GM21529 (cell line): ENCODE results near the gene KIF11.
"Not testable (repeated sequence)": the region's sequence is repeated elsewhere in the genome, so short reads cannot be mapped to it uniquely, and the experiment has no call there.

Experiments used
- ATAC-seq: cut with Tn5 transposase; IDR thresholded peaks from one replicate; pipeline ENCODE4 v1.9.1; 2021; ENCODE audit not compliant: unreplicated experiment

The KIF11 gene

DNA sequence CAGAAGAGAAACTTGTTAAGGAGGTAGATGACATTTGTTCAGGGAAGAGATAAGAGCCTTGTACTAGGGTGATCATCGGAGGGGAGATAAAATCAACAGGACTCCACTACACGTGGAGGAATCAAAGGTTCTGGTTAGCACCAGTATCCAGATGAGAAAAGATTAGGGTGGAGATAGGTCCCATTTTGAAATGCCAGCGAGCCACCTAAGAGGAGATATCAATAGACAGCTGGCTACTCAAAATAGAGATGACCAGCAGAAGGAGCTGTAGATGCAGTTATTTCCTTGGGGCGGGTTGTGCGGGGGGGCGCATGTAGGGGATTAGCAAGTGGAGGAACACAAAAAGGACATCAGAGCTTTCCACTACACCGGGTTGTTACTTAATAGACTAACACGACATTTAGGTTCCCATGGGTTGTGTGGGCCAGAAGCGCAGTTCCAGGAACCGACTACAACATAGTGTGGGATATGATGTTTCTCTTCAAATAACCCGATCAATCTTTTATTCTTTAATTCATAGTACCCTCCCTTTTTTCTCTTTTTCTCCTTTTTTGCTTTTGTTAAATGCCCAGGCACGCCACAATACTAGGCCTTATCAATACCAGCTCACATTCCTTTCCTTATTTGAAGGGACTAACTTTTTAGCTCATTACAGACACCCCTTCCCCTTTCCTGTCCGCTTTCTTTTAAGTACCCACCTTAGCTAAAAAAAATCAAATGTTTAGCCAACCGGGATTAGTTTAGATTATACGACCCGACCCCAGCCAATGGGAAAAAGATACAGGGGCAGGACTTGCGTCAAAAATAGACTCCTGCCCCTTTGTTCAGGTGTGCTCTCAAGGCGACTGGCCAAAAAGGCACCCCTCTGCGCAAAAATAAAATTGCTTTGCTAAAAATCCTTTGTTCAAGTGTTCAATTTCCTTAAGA is 2.0 kb upstream of the KIF11 start:
- ATAC-seq, result peak; percentile 11

DNA sequence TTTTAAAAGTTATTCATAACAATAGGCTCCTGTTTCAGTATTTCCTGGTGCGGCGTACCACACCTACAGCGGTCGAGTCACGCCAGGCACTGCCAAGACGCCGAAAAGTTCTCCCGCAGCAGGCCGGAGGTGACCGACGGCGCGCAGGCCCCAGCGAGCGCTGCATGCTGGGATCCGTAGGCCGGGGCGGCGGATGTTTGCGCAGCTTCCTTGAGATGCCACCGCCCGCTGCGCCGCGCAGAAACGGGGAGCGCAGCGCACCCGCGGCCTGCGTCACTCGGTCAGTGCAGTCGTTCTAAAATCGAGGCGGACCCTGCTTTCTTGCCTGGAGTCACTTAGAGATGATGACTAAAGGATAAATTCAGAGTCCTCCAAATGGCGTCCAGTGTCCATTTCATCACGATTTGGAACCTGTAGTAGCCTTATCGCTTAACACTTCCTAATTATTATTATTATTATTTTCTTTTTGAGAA is 1.3 kb upstream of the KIF11 start:
- ATAC-seq, result peak; percentile 69

DNA sequence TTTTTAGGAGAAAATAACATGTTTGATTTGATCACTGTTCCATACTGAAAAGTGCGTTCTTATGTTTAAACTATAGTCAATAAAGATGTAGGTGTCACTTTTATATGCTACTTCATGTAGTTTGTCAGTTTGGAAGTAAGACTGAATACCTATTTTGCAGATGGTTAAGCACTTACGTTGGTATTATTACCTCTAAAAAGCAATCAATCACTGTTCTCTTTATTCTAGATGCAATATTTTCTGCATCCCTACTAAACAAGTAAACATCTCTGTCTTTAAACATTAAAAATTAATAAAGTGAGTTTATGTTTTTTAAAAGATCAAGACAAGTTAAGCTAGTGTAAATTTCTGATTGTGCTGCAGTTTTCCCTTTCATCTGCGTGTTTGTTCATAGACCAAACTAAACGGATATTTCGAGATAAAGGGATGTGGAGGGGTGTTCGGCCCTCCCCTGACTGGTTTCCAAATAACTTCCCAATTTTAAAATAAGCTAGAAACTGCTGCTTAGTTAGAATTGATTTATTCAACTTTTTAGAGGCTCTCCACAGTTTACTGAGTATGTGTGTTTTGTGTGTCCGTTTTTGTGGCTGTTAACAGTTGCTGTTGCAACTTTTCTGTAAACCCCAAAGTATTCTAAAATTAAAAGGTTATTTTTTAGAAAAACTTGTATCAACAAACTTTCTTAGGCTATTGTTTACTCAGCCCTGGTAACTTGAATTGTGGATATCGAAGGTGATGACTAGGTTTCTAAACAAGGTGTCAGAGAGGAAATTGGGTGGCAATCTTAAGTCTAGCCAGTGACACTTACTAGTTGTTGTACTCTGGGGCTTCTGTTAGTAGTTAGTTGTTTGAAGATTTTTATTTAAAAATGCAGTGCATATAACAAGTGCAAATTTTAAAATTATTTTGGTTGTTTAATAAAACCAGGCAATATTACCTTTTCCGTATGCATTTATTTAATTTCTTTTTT is 974 bp downstream of the KIF11 start:
- no peak for ATAC-seq

DNA sequence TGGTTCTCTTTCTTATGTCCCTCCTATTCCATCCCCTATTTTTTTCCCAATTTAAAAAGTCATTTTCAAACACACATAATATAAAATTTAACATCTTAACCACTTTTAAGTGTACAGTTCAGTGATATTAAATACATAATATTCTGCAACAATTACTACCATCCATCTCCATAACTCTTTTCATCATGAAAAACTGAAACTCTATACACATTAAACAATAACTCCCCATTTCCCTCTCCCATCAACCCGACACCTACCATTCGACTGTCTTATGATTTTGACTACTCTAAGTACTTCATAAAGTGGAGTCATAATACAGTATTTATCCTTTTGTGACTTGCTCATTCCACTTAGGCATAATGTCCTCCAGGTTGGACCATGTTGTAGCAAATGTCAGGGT is 2.6 kb downstream of the KIF11 start:
- no peak for ATAC-seq

DNA sequence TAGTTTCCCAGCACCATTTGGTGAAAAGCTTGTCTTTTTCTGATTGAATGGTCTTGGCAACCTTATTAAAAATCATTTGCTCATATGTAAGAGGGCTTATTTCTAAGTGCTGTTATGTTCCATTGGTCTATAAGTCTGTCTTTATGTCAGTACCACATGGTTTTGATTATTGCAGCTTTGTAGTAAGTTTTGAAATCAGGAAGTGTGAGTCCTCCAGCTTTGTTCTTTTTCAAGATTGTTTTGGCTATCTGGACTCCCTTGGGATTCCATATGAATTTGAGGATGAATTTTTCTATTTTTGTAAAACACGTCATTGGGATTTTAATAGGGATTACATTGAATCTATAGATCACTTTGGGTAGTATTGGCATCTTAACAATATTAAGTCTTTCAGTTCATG is 5.4 kb downstream of the KIF11 start:
- no peak for ATAC-seq

DNA sequence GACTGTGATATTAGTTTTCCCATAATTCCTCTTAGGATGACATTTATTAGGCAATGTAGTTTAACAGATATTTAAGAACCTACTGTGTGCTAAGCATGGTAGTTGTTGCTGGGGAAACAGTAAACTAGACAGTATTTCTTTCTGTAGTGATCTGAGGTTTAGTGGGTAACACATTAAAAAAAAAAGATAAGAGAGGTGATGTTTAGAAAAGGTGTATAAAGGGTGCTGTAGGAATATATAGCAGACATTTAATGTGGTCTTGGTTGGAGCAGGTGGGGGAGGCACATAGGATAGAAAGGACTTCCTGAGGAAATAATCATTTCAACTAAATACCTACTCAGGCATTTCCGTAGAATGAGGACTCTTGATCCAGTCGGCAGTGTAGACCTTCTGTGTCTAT is 11.9 kb downstream of the KIF11 start:
- no peak for ATAC-seq

DNA sequence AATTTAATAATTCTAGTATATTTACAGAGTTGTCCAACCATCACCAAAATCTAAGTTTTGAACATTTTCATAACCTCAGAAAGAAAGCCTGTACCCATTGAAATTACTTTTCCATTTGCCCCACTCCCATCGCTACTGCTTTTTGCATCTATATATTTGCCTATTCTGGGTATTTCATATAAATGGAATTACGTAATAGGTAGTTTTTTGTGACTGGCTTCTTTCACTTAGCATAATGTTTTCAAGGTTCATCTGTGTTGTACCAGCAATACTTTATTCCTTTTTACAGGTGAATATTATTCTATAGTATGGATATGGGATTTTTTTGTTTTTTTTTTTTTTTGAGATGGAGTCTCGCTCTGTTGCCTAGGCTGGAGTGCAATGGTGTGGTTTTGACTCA is 22.6 kb downstream of the KIF11 start:
- ATAC-seq, result no peak

DNA sequence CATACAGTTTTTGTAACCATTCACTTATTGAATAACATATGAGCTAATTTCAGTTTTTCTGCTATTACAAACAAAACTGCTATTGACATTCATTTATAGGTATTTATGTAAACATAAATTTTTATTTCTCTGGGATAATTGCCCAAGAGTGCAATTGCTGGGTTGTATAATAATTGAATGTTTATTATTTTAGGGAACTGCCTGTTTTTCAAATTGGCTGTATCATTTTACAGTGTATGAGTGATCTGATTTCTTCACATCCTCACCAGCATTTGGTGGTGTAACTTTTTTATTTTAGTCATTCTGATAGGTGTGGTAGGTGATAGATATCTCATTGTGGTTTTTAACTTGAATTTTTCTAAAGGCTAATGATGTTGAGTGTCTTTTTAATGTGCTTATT is 26.4 kb downstream of the KIF11 start:
- ATAC-seq, result no peak

DNA sequence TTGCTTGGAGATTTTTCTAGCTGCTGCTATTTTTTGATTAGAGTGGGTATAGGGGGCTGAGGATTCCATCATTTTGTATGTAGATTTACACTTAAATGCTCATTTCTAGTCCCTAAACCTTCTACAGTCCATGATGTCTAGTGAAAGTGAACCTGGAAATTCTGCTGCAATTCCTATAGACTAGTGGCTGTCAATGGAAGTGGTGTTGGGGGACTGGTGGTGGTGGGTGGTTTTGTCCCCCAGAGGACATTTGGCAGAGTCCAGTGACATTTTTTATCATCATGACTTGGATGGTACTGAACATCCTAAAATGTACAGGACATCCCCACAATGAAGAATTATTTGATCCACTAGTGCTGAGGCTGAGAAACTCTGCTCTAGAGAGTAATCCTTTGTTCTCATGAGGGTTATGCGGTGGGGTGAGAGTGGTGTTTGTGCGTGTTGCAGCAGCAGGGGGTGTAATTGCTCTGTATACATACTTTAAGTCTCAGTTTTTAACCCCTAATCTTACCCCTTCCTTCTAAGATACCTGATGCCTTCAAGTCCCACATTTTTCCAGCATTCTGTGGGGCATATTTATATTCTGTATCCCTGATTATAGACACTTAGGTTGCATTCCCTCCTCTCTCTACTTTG is 35.0 kb downstream of the KIF11 start:
- ATAC-seq, result no peak

DNA sequence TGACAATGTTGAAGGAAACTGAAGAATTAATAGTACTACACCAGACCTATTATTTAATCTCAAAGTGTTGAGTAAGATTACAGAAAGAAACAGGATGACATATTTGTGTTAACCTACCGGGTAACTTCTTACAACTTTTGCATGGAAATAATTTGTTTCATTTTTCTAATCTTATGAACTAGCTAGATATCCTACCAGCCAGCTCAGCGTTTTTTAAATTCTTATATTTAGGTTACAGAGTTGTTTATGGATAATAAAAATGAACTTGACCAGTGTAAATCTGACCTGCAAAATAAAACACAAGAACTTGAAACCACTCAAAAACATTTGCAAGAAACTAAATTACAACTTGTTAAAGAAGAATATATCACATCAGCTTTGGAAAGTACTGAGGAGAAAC is 37.0 kb downstream of the KIF11 start:
- no peak for ATAC-seq

DNA sequence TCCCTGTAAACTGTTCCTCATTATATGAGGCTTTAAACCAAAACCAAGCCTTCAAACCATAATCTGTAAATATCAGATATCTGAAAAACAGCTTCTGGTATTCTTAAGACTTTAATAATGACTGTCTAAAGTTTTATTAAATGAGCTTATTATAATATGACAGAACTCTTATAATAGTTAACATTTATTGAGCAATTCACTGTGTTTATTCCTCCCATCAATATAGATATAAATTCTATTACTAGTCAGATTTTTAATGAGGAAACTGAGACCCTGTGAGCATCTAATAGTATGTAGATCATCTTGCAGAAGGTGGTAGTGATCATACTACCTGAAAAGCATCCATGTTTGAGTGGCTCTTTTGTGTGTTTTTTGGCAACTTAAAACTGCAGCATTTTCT is 45.1 kb downstream of the KIF11 start:
- ATAC-seq, result no peak

DNA sequence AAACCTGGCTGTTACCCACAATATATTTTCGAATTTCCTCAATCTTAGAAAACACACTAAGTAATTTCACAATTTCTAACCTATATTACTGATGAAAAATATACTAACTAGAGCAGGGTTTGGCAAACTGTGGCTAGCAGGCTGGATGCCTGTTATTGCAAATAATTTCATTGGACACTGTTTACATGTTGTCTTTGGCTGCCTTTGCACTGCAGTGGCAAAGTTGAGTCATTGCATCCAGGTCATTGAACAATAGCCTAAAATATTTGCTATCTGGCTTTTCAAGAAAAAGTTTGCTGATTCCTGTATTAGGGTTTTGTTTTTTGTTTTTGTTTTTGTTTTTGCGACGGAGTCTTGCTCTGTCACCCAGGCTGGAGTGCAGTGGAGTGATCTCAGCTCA is 47.2 kb downstream of the KIF11 start:
- no peak for ATAC-seq

DNA sequence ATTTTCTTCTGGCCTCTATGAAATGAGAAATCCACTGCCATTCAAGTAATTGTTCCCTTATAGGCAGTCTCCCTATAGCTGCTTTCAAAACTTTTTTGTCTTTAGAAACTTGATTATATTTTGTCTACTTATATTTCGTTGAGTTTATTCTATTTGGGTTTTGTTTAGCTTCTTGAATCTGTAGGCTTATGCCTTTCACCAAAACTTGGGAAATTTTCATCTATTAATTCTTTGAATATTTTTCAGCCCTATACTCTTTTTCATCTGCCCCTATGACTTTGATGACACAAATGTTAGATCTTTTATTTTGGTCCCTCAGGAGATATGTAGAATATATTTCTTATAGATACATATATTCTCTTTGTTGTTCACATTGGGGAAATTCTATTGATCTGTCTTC is 48.6 kb downstream of the KIF11 start:
- ATAC-seq, result no peak

DNA sequence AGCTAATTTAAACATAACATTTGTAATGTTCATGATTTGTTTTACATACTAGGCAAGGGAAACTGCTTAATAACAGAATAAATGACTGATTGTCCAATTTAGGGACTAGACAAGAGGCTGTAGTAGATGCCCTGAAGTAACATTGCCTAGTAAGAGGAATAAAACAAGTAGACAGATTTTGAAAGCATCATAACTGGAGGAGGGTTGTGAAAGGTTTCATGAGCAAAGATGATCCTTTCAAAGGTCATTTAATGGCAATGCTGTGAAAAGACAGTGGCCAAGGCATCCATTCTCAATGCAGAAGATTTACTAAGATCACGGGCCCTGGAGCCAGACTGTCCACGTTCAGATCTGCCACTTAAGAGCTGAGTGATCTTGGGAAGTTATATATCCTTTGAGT is 52.0 kb downstream of the KIF11 start:
- ATAC-seq, result no peak

DNA sequence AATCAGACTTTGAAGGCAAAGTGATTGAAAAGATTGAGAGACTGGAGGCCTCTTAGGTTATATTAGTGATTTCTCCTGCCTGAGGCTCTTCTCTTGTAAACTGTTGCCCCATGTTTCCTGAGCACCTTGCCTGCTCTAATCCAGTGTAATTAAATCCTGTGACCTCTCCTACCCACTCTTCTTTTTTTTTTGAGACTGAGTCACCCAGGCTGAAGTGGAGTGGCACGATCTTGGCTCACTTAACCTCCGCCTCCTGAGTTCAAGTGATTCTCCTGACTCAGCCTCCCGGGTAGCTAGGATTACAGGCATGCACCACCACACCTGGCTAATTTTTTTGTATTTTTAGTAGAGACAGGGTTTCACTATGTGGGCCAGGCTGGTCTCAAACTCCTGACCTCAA is 57.9 kb downstream of the KIF11 start:
- ATAC-seq, result not testable (repeated sequence)

DNA sequence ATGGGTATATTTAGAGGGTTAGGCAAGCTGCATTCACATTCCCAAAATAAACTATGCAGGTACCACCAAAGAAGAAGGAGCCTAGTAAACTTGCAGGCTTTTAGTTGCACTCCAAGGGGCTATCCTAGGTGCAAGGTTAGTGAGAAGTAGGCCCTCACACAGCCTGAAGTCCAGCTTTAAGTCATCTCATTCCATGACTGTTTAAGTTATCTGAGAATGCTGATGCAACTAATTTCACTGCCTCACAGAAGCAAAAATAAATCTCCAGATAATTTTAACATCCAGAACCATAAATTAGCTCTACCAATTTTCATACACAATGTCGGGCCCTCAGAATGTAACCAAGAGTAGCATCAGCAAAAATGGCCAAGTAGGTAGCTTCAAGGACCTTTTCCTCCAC is 62.5 kb downstream of the KIF11 start:
- no peak for ATAC-seq

DNA sequence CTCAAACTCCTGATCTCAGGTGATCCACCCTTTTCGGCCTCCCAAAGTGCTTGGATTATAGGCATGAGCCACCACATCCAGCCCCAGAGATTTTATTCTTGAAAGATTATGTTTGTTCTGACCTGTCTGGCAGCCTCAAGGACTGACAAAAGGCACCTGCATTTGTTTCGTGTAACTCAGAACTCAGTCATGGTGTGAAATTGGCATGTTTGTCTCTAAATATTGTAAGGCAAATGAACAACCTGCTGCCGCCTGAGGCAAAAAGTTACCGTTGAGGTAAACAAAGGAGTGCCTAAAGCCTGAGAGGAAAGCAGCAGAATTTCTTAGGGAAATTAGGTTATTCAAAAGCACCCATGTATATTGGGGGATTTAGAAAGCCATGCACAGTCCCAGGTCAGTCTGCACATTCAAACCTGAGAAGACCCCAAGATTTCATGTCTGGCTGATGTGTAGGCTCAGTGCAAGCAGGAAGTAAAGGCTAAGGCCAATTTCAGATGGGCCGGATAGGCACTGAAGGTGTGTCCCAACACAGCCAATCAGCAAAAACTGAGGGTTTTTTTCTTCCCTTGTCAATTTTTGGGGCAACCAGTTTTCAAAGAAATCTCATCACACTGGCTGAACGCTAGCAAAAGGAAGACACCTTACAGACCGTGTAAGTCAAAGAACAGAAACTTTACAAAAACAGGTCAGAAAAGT is 63.5 kb downstream of the KIF11 start:
- no peak for ATAC-seq

DNA sequence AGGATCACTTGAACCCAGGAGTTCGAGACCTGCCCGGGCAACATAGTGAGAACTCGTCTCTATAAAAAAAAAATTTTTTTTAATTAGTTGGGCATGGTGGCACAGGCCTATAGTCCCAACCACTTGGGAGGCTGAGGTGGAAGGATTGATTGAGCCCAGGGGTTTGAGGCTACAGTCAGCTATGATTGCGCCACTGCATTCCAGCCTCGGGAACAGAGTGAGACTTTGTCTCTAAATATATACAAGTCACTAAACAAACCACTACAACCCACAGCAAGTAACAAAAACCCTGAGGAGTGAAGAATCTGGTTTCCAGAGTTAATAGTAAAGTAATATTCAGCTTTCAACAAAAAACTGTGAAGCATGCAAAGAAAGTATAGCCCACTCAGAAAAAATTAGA is 64.1 kb downstream of the KIF11 start:
- no peak for ATAC-seq

DNA sequence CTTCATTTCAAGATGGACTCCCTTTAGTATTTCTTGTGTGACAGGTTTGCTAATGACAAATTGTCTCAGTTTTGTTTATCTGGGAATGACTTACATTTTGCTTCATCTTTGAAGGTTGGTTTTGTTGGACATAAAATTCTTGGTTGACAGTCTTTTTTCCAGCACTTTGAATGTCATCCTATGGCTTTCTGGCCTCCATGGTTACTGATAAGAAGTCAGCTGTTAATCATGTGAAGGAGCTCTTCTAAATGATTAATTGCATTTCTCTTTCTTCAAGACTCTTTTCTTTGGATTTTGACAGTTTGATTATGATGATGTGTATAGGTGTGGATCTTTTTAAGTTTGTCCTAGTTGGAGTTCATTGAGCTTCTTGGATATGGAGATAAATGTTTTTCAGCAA is 69.9 kb downstream of the KIF11 start:
- no peak for ATAC-seq

DNA sequence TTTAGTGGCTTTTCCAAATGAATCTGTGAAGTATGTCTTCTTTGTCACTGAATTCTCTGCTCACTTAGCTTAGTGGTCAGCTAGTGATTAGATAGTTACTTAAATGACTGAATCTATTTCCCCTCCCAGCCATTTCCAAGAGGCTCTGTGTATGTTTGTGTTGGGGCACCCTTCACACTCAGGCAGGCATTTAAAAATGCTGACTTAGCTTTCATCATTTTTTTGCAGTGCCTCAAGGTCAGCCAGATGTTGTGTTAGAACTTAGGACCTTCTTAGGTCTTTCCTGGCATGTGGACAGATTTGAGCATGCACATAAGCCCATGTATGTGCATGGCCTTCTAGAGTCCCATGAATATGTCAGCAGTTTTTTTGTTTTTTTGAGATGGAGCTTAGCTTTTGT is 71.4 kb downstream of the KIF11 start:
- no peak for ATAC-seq

DNA sequence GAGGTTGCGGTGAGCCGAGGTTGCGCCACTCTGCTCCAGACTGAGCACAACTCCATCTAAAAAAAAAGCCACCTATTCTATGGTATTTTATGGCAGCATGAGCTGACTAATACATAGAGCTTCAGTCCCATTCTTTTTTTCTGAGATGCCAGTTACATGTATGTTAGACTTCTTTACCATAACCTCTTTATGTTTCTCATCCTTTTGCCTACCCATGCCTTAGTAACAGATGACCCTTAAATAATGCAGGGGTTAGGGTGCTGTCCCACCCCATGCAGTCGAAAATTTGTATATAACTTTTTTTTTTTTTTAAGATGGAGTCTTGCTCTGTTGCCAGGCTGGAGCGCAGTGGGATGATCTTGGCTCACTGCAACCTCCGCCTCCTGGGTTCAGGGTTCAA is 74.1 kb downstream of the KIF11 start:
- ATAC-seq, result no peak
